ENCODE data around the gene TCAP.

DNA sequence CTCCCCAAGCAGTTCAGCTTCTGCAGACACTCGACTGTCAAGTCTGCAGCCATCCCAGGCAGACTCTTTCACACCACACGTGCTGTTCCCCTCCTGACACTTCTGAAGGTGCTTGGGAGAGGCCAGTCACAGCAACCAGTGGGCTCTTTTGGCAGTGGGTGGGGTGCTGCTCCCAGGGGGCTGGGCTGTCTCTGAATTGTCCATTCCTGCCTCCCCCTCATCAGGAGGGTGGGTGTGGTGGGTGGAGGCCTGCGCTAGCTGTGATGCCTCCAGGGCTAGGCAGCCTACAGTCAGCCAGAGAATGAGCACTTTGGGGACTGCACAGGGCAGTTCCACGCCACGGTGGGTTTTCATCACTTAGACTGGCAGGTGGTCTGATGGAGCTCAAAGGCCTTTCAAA, 17.9 kb upstream of the TCAP start:
- TF ChIP-seq, protein P1, sequence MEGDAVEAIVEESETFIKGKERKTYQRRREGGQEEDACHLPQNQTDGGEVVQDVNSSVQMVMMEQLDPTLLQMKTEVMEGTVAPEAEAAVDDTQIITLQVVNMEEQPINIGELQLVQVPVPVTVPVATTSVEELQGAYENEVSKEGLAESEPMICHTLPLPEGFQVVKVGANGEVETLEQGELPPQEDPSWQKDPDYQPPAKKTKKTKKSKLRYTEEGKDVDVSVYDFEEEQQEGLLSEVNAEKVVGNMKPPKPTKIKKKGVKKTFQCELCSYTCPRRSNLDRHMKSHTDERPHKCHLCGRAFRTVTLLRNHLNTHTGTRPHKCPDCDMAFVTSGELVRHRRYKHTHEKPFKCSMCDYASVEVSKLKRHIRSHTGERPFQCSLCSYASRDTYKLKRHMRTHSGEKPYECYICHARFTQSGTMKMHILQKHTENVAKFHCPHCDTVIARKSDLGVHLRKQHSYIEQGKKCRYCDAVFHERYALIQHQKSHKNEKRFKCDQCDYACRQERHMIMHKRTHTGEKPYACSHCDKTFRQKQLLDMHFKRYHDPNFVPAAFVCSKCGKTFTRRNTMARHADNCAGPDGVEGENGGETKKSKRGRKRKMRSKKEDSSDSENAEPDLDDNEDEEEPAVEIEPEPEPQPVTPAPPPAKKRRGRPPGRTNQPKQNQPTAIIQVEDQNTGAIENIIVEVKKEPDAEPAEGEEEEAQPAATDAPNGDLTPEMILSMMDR (IDR thresholded peaks at IDR 0.05; ENCODE audit: low read depth, low read length): no peak
- TF ChIP-seq POLR2A (IDR thresholded peaks at IDR 0.05; ENCODE audit: extremely low read depth, insufficient read length): no peak
- no peak for TF ChIP-seq MAX (IDR thresholded peaks at IDR 0.05; ENCODE audit: low read depth, low read length)

Data from NB4 (cell line).